GM21528 (cell line): ENCODE measurements around the gene FAM170B.

Experiments used
- ATAC-seq: cut with Tn5 transposase; IDR thresholded peaks from one replicate; pipeline ENCODE4 v1.9.1; 2021; ENCODE audit warnings: mild to moderate bottlenecking, moderate library complexity; ENCODE audit not compliant: unreplicated experiment, low FRiP score

Gene FAM170B

GRCh38 chr10:49153971-49154370 is 20.1 kb upstream of the FAM170B start:
- ATAC-seq = no peak

GRCh38 chr10:49153115-49153514 is 19.3 kb upstream of the FAM170B start:
- no peak for ATAC-seq

GRCh38 chr10:49152663-49153062 is 18.8 kb upstream of the FAM170B start:
- ATAC-seq = no peak

- no peak for ATAC-seq
Observed at GRCh38 chr10:49152037-49152436, 18.2 kb upstream of the FAM170B start.

- ATAC-seq = no peak
Observed at GRCh38 chr10:49151481-49151880, 17.7 kb upstream of the FAM170B start.

GRCh38 chr10:49151025-49151445 is 17.2 kb upstream of the FAM170B start:
- ATAC-seq = no peak

GRCh38 chr10:49150426-49150825 is 16.6 kb upstream of the FAM170B start:
- no peak for ATAC-seq

GRCh38 chr10:49149881-49150280 is 16.1 kb upstream of the FAM170B start:
- no peak for ATAC-seq

GRCh38 chr10:49144058-49144720 is 10.4 kb upstream of the FAM170B start:
- ATAC-seq = no peak

GRCh38 chr10:49143249-49143648 is 9.4 kb upstream of the FAM170B start:
- ATAC-seq = no peak

- ATAC-seq = no peak
Observed at GRCh38 chr10:49141541-49142332, 7.9 kb upstream of the FAM170B start.

- no peak for ATAC-seq
Observed at GRCh38 chr10:49140304-49141177, 6.7 kb upstream of the FAM170B start.

GRCh38 chr10:49139846-49140195 is 6.0 kb upstream of the FAM170B start:
- no peak for ATAC-seq

GRCh38 chr10:49139028-49139845 is 5.4 kb upstream of the FAM170B start:
- no peak for ATAC-seq

GRCh38 chr10:49138361-49138891 is 4.6 kb upstream of the FAM170B start:
- no peak for ATAC-seq

- no peak for ATAC-seq
Observed at GRCh38 chr10:49136525-49136924, 2.7 kb upstream of the FAM170B start.

GRCh38 chr10:49135575-49136313 is 1.9 kb upstream of the FAM170B start:
- no peak for ATAC-seq

- ATAC-seq = no peak
Observed at GRCh38 chr10:49134327-49134726, 506 bp upstream of the FAM170B start.

- no peak for ATAC-seq
Observed at GRCh38 chr10:49132362-49132737, 1.5 kb downstream of the FAM170B start.
